ENCODE results near the gene TMEM250. TPM values are rescaled to one million over a fixed set of nuclear protein-coding genes. Genes with fewer than 3 reads are reported as not detected.

TMEM250 gene
- total RNA-seq, 1 experiment from 2014 or later = 43.2 TPM

- POLR2A ChIA-PET = interaction anchor here (1.8 kb wide), 1 partner anchor 15 kb away, joined by 6 read pairs; no protein-coding TSS in a partner anchor
Measured at GRCh38 chr9:136079211-136079915, 39.3 kb downstream of the TMEM250 start.

GRCh38 chr9:136078498-136079011 is 40.1 kb downstream of the TMEM250 start:
- BruUV-seq (replicated peaks) = no TSS peak
- peak overlapping the region; percentile 24 for H3K4me3 Mint-ChIP-seq (ENCODE audit: unreplicated experiment)
- H3K4me1 Mint-ChIP-seq (ENCODE audit: insufficient read depth, unreplicated experiment) = peaks cover 23% of the 10 kb centered on the region
- no peak overlapping the region for H3K27ac Mint-ChIP-seq (ENCODE audit: low read depth, unreplicated experiment)
- ChIA-PET POLR2A (interaction anchor here (1.8 kb wide), 1 partner anchor 16 kb away, joined by 6 read pairs; no protein-coding TSS in a partner anchor), CTCF (no interaction called here)
- DNase-seq (ENCODE audit: unreplicated experiment) = no peak
- intact Hi-C loops (cut with micrococcal nuclease) = no loop called here
- TF ChIP-seq, protein P1, sequence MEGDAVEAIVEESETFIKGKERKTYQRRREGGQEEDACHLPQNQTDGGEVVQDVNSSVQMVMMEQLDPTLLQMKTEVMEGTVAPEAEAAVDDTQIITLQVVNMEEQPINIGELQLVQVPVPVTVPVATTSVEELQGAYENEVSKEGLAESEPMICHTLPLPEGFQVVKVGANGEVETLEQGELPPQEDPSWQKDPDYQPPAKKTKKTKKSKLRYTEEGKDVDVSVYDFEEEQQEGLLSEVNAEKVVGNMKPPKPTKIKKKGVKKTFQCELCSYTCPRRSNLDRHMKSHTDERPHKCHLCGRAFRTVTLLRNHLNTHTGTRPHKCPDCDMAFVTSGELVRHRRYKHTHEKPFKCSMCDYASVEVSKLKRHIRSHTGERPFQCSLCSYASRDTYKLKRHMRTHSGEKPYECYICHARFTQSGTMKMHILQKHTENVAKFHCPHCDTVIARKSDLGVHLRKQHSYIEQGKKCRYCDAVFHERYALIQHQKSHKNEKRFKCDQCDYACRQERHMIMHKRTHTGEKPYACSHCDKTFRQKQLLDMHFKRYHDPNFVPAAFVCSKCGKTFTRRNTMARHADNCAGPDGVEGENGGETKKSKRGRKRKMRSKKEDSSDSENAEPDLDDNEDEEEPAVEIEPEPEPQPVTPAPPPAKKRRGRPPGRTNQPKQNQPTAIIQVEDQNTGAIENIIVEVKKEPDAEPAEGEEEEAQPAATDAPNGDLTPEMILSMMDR (IDR thresholded peaks at IDR 0.05; ENCODE audit: unreplicated experiment) = no peak
- peaks cover 28% of the 10 kb centered on the region for H3K36me3 Mint-ChIP-seq (ENCODE audit: insufficient read depth, unreplicated experiment)
- H3K27me3 Mint-ChIP-seq (ENCODE audit: insufficient read depth, unreplicated experiment) = no peaks in the 10 kb centered on the region
- no peaks in the 10 kb centered on the region for H3K9me3 Mint-ChIP-seq (ENCODE audit: unreplicated experiment)

More at GRCh38 chr9:136079211-136079915, 39.3 kb downstream of the TMEM250 start:
- intact Hi-C loops (cut with micrococcal nuclease) = no loop called here
- TF ChIP-seq, protein P1 (IDR thresholded peaks at IDR 0.05; ENCODE audit: unreplicated experiment) = no peak
- CTCF ChIA-PET = no interaction called here
- Mint-ChIP-seq H3K9me3 (ENCODE audit: unreplicated experiment) (no peaks in the 10 kb centered on the region), H3K27me3 (ENCODE audit: insufficient read depth, unreplicated experiment) (no peaks in the 10 kb centered on the region), H3K4me3 (ENCODE audit: unreplicated experiment) (peak overlapping the region; percentile 24), H3K4me1 (ENCODE audit: insufficient read depth, unreplicated experiment) (peaks cover 23% of the 10 kb centered on the region), H3K36me3 (ENCODE audit: insufficient read depth, unreplicated experiment) (peaks cover 28% of the 10 kb centered on the region), H3K27ac (ENCODE audit: low read depth, unreplicated experiment) (no peak overlapping the region)
- BruUV-seq (replicated peaks) = no TSS peak
- DNase-seq (ENCODE audit: unreplicated experiment) = peak; percentile 69

DNA sequence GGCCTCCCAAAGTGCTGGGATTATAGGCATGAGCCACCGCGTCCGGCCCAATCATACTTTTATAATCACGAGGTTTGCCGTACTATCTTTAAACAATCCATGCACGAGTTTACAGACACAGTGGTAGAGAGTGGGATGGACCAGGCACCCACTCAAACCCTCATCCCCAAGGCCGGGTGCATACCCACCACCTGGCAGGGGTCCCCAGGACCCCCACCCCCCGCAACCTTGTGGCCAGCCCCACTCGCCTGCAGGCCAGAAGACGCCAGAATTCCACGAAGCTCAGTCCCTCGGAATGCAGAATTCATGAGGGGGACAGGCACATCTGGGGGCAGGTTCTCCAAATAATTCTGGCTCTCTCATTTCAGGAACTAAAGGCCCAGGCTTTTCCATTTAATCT is 40.7 kb downstream of the TMEM250 start:
- Mint-ChIP-seq H3K9me3 (ENCODE audit: unreplicated experiment) (no peaks in the 10 kb centered on the region), H3K4me1 (ENCODE audit: insufficient read depth, unreplicated experiment) (peaks cover 23% of the 10 kb centered on the region), H3K27ac (ENCODE audit: low read depth, unreplicated experiment) (no peak overlapping the region), H3K36me3 (ENCODE audit: insufficient read depth, unreplicated experiment) (peaks cover 28% of the 10 kb centered on the region), H3K27me3 (ENCODE audit: insufficient read depth, unreplicated experiment) (no peaks in the 10 kb centered on the region), H3K4me3 (ENCODE audit: unreplicated experiment) (no peak overlapping the region)
- no TSS peak for BruUV-seq (replicated peaks)
- POLR2A ChIA-PET = no interaction called here
- CTCF ChIA-PET = no interaction called here
- TF ChIP-seq, protein P1 (IDR thresholded peaks at IDR 0.05; ENCODE audit: unreplicated experiment) = no peak
- DNase-seq (ENCODE audit: unreplicated experiment) = no peak
- intact Hi-C loops (cut with micrococcal nuclease) = no loop called here

GRCh38 chr9:136077491-136077890 is 41.2 kb downstream of the TMEM250 start:
- Mint-ChIP-seq H3K9me3 (ENCODE audit: unreplicated experiment) (no peaks in the 10 kb centered on the region), H3K4me3 (ENCODE audit: unreplicated experiment) (no peak overlapping the region), H3K4me1 (ENCODE audit: insufficient read depth, unreplicated experiment) (peaks cover 23% of the 10 kb centered on the region), H3K27me3 (ENCODE audit: insufficient read depth, unreplicated experiment) (no peaks in the 10 kb centered on the region), H3K27ac (ENCODE audit: low read depth, unreplicated experiment) (no peak overlapping the region), H3K36me3 (ENCODE audit: insufficient read depth, unreplicated experiment) (peaks cover 22% of the 10 kb centered on the region)
- ChIA-PET CTCF (no interaction called here), POLR2A (no interaction called here)
- TF ChIP-seq, protein P1 (IDR thresholded peaks at IDR 0.05; ENCODE audit: unreplicated experiment) = no peak
- intact Hi-C loops (cut with micrococcal nuclease) = no loop called here
- no TSS peak for BruUV-seq (replicated peaks)
- no peak for DNase-seq (ENCODE audit: unreplicated experiment)

Measured in MCF 10A (cell line).